HG03457 (cell line): ENCODE data around the gene ZNF562.
"Not testable (repeated sequence)": the region's sequence is repeated elsewhere in the genome, so short reads cannot be mapped to it uniquely, and the experiment has no call there.

Experiments used
- ATAC-seq: cut with Tn5 transposase; IDR thresholded peaks from one replicate; pipeline ENCODE4 v1.9.1; 2021; ENCODE audit warnings: moderate number of reproducible peaks; ENCODE audit not compliant: unreplicated experiment

ZNF562 gene

DNA sequence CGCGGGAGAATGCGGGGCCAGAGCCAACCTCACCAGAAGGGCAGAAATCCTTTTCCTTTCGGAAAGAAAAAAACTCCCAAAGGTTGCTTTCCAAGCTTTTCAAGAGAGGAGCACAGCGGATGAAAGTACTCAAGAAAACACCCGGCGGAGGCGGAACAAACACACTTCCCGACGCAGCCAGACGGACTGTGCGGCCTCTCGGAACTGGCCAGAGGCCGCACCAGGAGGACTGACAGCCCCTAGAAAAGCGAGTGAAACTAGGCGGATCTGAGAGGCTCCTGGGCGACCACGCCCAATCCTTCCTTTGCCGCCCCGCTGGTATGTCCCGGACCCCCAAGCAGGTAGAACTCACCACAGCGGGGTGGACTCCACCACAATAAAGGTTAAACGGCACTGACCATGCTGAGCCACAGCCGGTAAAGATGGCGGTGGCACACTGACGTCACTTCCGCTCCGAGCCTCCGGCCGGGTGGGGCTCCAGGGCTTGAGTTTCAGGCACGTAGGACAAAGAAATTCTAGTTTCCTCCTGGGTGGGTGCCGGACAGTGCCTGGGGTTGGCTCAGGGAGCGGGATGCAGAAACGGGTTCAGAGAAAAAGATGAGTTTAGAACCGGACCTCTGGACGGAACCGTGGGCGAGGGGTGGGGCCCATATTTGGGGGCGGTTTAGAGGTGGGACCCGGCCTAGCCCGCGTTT, at the start of gene ZNF562:
Gene ZNF562, minus strand, starts transcription at position 438 of the 695 bp plus-strand sequence. CDS start 14,356 bp downstream, outside the sequence.
- peak; percentile 68 for ATAC-seq

DNA sequence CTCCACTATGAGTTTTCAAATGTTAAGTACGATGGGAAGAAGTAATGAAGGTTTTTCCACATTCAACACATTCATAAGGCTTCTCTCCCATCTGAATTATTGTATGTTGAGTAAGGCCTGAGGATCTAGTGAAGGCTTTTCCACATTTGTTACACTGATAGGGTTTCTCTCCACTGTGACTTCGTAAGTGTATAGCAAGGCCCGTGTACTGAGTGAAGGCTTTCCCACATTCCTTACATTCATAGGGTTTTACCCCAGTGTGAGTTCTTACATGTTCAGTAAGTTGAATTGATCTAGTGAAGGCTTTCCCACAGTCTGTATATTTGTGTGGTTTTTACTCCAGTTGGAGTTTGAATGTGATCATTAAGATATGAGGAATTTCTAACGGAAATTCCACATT, 49.3 kb upstream of the ZNF562 start:
- no peak for ATAC-seq

DNA sequence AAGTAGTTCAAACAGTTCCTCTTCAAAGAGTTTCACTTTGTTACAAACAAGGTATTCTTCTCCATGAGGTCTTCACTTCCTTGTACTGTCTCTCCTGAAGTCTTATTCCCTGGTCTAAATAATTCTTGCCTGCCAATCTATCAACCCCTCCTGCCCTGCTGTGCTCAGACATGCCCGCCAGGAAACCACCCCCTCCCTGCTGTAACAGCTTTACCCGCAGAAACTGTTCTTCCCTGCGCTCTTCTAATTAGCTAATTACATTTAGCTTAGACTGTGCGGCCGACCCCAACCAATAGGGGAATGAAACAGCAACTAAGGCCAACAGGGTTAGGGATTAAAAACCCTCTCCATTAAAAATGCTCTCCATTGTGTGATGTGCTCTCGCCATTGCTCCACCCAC, 47.0 kb upstream of the ZNF562 start:
- no peak for ATAC-seq

DNA sequence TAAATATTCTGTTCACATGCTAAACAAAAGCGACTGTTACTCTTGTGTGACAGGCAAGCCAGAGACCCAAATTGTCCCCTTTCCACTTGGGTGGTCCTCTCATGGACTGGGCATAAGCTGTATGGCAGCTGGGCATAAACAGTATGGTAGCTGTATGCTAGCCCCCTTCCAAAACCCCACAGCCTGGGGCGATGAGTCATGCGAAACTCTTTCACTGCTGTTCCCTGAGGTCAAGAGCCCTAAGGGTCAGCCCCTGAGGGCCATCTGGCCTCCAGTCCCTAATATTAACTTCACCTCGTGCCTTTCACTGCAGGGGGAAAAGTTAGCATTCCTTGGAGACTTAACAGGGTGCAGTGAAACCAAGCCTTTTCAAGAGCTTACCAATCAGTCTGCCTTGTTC, 45.6 kb upstream of the ZNF562 start:
- ATAC-seq = no peak

DNA sequence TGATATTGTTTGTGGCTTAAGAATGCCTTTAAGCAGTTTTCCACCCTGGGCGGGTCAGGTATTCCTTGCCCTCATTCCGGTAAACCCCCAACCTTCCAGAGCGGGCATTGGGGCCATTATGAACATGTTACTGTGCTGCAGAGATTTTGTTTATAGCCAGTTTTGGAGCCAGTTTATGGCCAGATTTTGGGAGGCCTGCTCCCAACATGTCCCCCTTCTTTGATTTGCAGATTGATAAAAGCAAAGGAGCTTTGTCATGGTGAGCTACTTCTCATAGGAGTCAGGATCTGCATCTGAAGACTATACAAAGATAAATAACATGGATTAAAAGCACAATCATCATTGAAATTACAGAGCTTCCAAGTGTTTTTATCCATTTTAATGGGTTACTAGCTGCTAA, 36.9 kb upstream of the ZNF562 start:
- no peak for ATAC-seq

DNA sequence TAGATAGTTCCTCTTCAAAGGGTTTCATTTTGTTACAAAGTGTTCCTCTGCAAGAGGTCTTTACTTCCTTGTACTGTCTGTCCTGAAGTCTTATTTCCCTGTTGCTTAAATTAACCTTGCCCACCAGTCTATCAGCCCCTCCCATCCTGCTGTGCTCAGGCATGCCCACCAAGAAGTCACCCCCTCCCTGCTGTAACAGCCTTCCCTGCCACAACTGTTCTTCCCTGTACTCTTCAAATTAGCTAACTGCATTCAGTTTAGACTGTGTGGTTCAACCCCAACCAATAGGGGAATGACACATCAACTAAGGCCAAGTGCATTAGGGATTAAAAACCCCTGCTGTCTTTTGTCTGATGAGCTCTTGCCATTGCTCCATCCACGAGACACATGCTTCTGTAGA, 34.4 kb upstream of the ZNF562 start:
- no peak for ATAC-seq

DNA sequence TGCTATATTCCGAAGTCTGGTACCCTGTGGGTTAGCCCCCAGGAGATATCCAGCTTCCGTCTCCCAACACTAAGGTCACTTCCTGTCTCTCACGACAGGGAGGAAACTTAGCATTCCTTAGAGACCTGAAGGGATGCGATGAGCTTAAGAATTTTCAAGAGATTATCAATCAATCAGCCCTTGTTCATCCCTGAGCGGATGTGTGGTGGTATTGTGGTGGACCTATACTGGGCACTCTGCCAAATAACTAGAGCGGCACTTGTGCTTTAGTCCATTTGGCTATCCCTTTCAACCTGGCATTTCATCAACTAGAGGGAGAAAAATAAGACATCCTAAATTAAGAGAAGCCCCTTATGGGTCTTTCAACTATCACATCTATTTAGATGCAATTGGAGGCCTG, 30.9 kb upstream of the ZNF562 start:
- ATAC-seq = no peak

DNA sequence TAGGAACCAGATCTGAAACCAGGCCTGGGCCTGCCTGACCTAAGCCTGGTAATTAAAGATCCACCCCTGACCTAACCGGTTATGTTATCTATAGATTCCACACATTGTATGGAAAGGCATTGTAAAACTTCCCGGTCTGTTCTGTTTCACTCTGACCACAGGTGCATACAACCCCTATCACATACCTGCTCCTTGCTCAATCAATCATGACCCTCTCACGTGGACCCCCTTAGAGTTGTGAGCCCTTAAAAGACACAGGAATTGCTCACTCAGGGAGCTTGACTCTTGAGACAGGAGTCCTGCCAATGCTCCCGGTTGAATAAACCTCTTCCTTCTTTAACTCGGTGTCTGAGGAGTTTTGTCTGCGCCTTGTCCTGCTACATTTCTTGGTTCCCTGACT, 27.3 kb upstream of the ZNF562 start:
- ATAC-seq = no peak

DNA sequence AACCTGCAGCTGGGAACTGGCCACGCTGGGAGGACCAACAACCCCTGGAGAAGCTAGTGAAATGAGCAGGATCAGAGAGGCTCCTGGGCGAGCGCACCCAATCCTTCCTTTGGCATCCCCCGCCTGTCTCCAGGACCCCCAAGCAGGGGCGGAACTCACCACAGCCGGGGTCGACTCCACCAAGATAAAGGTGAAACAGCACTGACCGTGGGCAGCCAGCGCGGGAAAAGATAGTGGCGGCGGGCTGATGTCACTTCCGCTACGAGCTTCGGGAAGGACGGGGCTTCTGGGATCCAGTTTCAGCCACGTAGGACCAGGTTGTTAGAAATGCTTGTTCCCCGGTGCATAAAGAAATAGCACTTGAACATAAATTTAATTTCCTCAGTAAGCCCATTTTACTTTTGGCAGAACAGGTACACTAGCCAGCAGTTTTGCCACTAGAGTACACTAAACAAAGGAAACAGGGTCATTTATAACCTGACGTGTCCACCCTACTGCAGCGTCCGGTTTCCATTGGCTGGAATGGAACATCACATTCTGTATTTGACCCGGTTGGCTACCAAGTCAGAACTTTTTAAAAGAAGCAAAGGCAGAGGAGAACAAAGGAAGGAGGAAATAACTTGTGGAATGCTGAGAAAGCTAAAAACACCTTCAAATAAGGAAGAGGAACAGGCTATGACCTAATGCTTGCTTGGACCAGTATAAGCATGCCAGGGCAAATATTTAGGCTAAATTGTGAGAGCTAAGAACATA, 25.5 kb upstream of the ZNF562 start:
- no peak for ATAC-seq

DNA sequence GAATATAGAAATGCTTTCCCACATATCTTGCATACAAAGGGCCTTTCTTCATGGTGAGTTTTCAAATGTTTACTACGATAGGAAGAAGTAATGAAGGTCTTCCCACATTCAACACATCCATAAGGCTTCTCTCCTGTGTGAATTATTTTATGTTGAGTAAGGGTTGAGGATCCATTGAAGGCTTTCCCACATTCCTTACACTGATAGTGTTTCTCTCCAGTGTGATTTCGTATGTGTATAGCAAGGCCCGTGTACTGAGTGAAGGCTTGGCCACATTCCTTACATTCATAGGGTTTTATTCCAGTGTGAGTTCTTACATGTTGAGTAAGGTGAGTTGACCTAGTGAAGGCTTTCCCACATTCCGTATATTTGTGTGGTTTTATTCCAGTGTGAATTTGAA, 15.4 kb upstream of the ZNF562 start:
- ATAC-seq = not testable (repeated sequence)

DNA sequence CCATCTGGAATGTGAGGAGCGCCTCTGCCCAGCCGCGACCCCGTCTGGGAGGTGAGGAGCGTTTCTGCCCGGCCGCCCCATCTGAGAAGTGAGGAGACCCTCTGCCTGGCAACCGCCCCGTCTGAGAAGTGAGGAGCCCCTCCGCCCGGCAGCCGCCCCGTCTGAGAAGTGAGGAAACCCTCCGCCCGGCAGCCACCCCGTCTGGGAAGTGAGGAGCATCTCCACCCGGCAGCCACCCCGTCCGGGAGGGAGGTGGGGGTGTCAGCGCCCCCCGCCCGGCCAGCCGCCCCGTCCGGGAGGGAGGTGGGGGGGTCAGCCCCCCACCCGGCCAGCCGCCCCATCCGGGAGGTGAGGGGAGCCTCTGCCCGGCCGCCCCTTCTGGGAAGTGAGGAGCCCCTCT, 5.1 kb upstream of the ZNF562 start:
- ATAC-seq = not testable (repeated sequence)

DNA sequence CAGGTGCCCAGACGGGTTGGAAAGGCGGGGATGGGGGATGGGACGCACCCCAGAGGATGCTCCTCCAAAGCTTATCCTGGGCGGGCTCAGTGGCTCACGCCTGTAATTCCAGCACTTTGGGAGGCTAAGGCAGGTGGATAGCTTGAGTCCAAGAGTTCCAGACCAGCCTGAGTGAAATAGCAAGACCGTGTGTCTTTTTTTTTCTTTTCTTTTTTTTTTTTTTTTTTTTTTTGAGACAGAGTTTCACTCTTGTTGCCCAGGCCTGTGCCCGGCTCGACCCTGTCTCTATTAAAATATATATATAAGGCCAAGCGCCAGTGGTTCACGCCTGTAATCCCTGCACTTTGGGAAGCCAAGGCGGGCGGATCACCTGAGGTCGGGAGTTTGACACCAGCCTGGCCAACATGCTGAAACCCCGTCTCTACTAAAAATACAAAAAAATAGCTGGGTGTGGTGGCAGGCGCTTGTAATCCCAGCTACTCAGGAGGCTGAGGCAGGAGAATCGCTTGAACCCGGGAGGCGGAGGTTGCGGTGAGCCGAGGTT, 530 bp upstream of the ZNF562 start:
- ATAC-seq = not testable (repeated sequence)

DNA sequence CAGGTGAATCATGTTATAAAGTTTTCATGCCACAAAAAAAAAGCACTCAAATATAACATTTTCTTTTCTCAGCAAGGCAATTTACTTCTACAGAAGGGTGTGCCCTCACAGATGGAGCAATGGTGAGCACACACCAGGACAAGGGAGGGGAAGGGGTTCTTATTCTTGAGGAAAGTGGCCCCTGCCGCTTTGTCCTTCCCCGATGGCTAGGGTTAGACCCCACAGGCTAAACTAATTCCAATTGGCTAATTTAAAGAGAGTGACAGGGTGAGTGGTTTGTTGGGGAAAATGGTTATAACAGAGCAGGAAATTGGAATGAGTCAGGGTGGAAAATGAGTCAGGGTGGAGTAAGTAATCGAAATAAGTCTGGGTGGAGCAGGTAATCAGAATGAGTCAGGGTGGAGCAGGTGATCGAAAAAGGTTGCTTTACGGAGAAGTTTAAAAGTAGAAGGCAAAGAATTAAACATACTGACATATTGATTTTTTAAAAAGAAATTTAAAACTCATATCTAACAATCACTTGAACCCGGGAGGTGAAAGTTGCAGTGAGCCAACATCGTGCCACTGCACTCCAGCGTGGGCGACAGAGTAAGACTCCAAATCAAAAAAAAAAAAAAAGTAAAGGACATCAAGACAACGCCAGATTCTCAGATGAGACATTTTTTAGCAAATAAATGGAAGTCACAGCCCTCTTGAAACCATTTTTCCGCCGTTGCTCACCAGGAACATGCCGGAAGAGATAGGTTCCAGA, 813 bp downstream of the ZNF562 start:
- no peak for ATAC-seq

DNA sequence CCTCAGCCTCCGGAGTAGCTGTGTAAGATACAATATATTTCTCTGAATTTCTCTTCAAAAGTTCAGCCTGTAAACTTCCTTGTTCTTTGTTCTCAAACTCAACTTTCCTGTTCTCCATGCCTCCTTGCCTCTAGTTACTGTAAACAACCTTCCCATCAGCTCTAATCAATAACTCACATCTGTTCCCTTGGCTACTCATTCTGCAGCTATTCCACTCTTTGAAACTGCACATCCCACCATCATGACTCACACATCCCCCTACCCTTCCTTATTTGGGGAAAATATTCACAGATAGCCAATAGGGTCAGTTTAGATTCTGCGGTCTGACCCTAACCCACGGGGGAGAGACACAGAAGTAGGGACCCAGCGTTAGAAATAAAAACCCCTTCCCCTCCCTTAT, 2.0 kb downstream of the ZNF562 start:
- no peak for ATAC-seq

DNA sequence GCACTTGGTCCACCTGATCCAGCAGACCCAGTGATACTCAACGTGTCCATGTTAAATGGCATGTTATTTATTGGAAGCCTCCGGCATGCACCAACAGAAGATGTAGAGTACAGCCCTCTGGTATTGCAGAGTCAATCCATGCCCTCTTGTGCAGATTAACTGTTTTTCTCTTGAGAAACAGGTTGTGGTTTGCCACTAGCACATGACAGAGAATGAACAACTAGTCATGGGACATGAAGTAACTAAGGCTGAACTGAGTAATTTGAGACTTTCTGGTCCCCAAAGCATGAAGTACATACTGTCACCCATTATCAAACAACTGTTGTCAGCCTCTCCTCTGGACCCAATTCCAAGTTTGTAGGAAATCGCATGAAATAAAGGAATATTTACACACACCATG, 3.2 kb downstream of the ZNF562 start:
- no peak for ATAC-seq

DNA sequence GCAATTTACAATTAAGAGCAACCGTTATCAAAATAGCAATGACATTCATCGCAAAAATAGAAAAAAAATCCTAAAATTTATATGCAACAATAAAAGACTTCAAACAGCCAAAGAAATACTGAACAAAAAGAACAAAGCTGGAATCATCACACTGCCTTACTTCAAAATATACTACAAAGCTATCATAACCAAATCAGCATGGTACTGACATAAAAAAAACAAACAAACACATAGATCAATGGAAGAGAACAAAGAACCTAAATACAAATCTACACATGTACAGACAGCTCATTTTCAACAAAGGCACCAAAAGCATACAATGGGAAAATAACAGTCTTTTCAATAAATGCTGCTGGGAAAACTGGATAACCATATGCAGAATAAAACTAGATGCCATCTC, 6.4 kb downstream of the ZNF562 start:
- no peak for ATAC-seq

DNA sequence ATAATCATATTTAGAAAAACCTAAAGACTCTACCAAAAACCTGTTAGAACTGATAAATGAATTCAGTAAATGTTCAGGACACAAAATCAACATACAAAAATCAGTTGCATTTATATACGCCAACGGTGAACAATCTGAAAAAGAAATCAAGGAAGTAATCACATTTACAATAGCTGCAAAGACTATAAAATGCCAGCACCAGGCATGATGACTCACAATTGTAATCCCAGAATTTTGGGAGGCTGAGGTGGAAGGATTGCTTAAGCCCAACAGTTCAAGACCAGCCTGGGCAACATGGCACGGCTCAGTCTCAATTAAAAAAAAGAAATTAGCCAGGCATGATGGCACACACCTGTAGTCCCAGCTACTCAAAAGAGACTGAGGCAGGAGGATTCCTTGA, 7.0 kb downstream of the ZNF562 start:
- ATAC-seq = no peak

DNA sequence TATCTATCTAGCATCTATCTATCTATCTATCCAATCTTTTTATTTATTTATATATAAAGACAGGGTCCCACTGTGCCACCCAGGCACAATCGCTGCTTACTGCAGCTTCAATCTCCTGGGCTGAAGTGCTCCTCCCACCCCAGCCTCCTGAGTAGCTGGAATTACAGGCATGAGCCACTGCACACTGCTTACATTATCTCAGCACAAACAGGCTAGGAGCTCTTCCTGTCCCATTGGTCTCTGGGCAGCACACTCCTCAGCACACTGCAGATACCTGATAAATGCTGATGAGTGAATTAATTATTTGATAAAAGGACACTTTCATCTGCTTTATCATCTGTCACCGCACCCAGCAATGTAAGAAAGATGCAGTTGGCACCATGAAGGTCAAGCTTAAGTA, 16.1 kb downstream of the ZNF562 start:
- ATAC-seq = no peak

DNA sequence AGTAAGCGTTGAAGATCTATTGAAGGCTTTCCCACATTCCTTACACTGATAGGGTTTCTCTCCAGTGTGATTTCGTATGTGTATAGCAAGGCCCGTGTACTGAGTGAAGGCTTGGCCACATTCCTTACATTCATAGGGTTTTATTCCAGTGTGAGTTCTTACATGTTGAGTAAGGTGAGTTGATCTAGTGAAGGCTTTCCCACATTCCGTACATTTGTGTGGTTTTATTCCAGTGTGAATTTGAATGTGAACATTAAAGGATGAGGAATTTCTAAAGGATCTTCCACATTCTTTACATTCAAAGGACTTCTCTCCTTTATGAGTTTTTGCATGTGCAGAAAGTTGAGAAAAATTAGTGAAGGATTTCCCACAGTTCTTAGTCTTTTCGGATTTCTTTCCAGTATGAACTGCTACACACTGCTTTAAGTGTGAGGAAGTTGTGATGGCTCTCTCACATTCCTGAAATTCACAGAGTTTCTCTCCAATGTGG, 21.8 kb downstream of the ZNF562 start:
- ATAC-seq = not testable (repeated sequence)

DNA sequence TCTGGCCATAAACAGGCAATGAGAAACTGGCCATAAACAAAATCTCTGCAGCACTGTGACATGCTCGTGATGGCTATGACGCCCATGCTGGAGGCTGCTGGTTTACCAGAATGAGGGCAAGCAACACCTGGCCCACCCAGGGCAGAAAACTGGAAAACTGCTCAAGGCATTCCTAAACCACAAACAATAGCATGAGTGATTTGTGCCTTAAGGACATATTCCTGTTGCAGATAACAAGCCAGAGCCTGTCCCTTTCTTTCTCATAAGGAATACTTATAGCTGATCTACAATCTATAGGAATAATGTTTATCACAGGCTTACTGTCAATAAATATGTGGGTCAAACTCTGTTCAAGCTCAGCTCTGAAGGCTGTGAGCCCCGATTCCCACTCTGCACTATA, 23.4 kb downstream of the ZNF562 start:
- not testable (repeated sequence) for ATAC-seq

DNA sequence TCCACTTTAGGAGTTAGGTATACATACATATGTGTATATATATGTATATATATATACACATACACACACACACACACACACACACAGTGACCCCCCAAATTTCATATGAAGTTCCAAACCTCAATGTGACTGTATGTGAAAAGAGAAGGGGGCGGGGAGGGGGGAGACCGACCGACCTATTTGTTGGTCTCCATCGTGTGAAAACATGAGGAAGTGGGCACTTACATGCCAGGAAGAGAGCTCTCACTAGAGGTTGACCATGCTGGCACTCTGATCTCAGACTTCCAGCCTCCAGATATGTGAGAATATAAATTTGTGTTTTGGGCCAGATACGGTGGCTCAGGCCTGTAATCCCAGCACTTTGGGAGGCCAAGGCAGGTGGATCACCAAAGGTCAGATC, 24.6 kb downstream of the ZNF562 start:
- no peak for ATAC-seq
